ENCODE results near the gene BICDL1. TPM values are rescaled to one million over a fixed set of nuclear protein-coding genes. Genes with fewer than 3 reads are reported as not detected.

Gene BICDL1
- total and polyA plus RNA-seq, 10 of the 15 experiments (the other 5 are each of a cell fraction or from before 2014, with no cell fraction given), result 0.72 to 12.3 (median 4.2) TPM

DNA sequence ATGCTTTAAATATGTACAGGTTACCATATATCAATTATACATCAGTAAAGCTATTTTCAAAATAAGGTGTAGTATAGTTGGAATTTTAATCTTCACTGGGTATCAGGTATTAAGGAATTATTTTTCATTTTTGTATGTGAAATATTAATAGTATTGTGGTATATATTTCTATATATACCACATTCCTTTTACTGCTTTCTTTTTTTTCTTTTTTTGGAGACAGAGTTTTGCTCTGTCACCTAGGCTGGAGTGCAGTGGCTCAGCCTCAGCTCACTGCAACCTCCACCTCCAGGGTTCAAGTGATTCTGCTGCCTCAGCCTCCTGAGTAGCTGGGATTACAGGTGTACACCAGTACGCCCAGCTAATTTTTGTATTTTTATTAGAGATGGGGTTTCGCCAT is 36.6 kb downstream of the BICDL1 start (continued):
- no peak for TF ChIP-seq ZNF24 (IDR thresholded peaks at IDR 0.05)
- TF ChIP-seq NR2F1 (conservative IDR thresholded peaks at IDR 0.05), result no peak
- TF ChIP-seq MYC (IDR thresholded peaks at IDR 0.05; ENCODE audit: insufficient read depth, insufficient read length, insufficient replicate concordance, low read length, severe bottlenecking), result no peak
- TF ChIP-seq TAF1 (IDR thresholded peaks at IDR 0.05; ENCODE audit: borderline replicate concordance, low read depth, low read length), result no peak
- TF ChIP-seq E4F1 (IDR thresholded peaks at IDR 0.05; ENCODE audit: borderline replicate concordance, partially characterized antibody), result no peak
- no peak for TF ChIP-seq PAX8 (IDR thresholded peaks at IDR 0.05)
- TF ChIP-seq CEBPZ (IDR thresholded peaks at IDR 0.05; ENCODE audit: low read depth, low read length), result no peak

GRCh38 chr12:120032242-120032641 is 43.2 kb downstream of the BICDL1 start:
- Histone ChIP-seq H4K20me1 (ENCODE audit: control insufficient read depth, insufficient read depth) (no peaks in the 10 kb centered on the region), H3K36me3 (ENCODE audit: control insufficient read depth in 2 of 2, insufficient read depth in 2 of 2, low read length in 1 of 2) (no peaks in the 10 kb centered on the region), H2AFZ (ENCODE audit: control insufficient read depth, low read depth, low read length) (no peak overlapping the region), H3K4me2 (ENCODE audit: control insufficient read depth, insufficient read depth) (no peak overlapping the region), H3K27me3 (replicated peaks in 1 of 2; ENCODE audit: control insufficient read depth in 2 of 2, insufficient read depth in 2 of 2, low read length in 1 of 2) (no peaks in the 10 kb centered on the region), H3K27ac (ENCODE audit: control insufficient read depth, insufficient read depth) (no peak overlapping the region), H3K79me2 (ENCODE audit: control insufficient read depth, insufficient read depth, low read length) (no peaks in the 10 kb centered on the region), H3K9me3 (replicated peaks; ENCODE audit: control insufficient read depth, insufficient read depth, low read length) (no peaks in the 10 kb centered on the region), H3K4me1 (ENCODE audit: control insufficient read depth, insufficient read depth, low read length) (no peaks in the 10 kb centered on the region), H3K4me3 (no peak overlapping the region), H3K9ac (ENCODE audit: control insufficient read depth, insufficient read depth, low read length) (no peak overlapping the region)
- TF ChIP-seq NFYB (IDR thresholded peaks at IDR 0.05; ENCODE audit: insufficient read depth, low read depth, low read length), result no peak
- TF ChIP-seq, protein P1, sequence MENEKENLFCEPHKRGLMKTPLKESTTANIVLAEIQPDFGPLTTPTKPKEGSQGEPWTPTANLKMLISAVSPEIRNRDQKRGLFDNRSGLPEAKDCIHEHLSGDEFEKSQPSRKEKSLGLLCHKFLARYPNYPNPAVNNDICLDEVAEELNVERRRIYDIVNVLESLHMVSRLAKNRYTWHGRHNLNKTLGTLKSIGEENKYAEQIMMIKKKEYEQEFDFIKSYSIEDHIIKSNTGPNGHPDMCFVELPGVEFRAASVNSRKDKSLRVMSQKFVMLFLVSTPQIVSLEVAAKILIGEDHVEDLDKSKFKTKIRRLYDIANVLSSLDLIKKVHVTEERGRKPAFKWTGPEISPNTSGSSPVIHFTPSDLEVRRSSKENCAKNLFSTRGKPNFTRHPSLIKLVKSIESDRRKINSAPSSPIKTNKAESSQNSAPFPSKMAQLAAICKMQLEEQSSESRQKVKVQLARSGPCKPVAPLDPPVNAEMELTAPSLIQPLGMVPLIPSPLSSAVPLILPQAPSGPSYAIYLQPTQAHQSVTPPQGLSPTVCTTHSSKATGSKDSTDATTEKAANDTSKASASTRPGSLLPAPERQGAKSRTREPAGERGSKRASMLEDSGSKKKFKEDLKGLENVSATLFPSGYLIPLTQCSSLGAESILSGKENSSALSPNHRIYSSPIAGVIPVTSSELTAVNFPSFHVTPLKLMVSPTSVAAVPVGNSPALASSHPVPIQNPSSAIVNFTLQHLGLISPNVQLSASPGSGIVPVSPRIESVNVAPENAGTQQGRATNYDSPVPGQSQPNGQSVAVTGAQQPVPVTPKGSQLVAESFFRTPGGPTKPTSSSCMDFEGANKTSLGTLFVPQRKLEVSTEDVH (IDR thresholded peaks at IDR 0.05; ENCODE audit: low read depth, partially characterized antibody), result no peak
- TF ChIP-seq, protein P2, sequence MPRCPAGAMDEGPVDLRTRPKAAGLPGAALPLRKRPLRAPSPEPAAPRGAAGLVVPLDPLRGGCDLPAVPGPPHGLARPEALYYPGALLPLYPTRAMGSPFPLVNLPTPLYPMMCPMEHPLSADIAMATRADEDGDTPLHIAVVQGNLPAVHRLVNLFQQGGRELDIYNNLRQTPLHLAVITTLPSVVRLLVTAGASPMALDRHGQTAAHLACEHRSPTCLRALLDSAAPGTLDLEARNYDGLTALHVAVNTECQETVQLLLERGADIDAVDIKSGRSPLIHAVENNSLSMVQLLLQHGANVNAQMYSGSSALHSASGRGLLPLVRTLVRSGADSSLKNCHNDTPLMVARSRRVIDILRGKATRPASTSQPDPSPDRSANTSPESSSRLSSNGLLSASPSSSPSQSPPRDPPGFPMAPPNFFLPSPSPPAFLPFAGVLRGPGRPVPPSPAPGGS (IDR thresholded peaks at IDR 0.05; ENCODE audit: borderline replicate concordance, insufficient read depth, low read depth, low read length, poor library complexity, severe bottlenecking), result no peak
- intact Hi-C loops (cut with micrococcal nuclease; ENCODE audit: unreplicated experiment) (no loop called here), in situ Hi-C loops (cut with MboI) (no loop called here)
- no peak for FAIRE-seq
- ATAC-seq, result no peak
- DNase-seq (ENCODE audit: low read depth, low spot score), result no peak
- ChIA-PET RAD21 (ENCODE audit: unreplicated experiment) (interaction anchor here (1.0 kb wide), 1 partner anchor 52 kb away, joined by 3 read pairs; no protein-coding TSS in a partner anchor), CTCF (interaction anchor here (1.1 kb wide), 1 partner anchor 23 kb away, joined by 3 read pairs; no protein-coding TSS in a partner anchor), SMC1A (ENCODE audit: uncharacterized antibody, unreplicated experiment) (interaction anchor here (0.7 to 1.1 kb wide), 3 partner anchors 10 to 136 kb away, joined by 3 read pairs; no protein-coding TSS in a partner anchor), POLR2A (no interaction called here)
- BruUV-seq (replicated peaks), result no TSS peak
